Vagina (tissue), 2 donors: ENCODE measurements around the gene PRDM2.

Experiments
- POLR2A ChIP-seq, 2 donors: fragments of 450-650 bp; IDR thresholded peaks; one replicate each; pipeline ENCODE4 v1.6.1; 2017; ENCODE audit warnings: antibody characterized with exemption in 2 of 2, mild to moderate bottlenecking in 2 of 2, moderate library complexity in 2 of 2
- POLR2AphosphoS5 ChIP-seq, 2 donors: sonication (generic); formaldehyde crosslinking; IDR thresholded peaks; one replicate each; pipeline ENCODE4 v1.9.0; 2017; ENCODE audit warnings: antibody characterized with exemption in 2 of 2, mild to moderate bottlenecking in 2 of 2, low read depth in 1 of 2; ENCODE audit not compliant: insufficient read depth in 1 of 2
- TF ChIP-seq, protein P1 (sequence below), 3 experiments: fragments of 450-650 bp in 2 of 3; fragments of 200-600 bp in 1 of 3; sonication (generic) in 1 of 3; IDR thresholded peaks; one replicate each; pipeline ENCODE4 v1.5.1; 2017 to 2019; ENCODE audit warnings: antibody characterized with exemption in 3 of 3, mild to moderate bottlenecking in 2 of 3, moderate library complexity in 2 of 3

DNA sequence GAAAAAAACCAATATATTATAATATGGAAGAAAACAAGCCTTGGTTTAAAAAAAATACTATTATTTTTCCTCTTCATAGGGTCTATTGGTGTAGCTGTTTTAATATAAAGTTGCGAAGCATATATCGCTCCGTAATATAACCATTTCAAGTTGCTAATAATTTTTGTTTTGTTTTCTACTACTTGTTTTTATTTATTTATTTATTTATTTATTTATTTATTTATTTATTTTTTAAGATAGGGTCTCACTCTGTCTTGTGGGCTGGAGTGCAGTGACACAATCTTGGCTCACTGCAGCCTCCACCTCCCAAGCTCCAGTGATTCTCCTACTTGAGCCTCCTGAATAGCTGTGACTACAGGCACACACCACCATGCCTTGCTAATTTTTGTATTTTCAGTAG is 46.4 kb downstream of the PRDM2 start:
- TF ChIP-seq POLR2A (IDR thresholded peaks at IDR 0.05) = no peak
- TF ChIP-seq, protein P1, sequence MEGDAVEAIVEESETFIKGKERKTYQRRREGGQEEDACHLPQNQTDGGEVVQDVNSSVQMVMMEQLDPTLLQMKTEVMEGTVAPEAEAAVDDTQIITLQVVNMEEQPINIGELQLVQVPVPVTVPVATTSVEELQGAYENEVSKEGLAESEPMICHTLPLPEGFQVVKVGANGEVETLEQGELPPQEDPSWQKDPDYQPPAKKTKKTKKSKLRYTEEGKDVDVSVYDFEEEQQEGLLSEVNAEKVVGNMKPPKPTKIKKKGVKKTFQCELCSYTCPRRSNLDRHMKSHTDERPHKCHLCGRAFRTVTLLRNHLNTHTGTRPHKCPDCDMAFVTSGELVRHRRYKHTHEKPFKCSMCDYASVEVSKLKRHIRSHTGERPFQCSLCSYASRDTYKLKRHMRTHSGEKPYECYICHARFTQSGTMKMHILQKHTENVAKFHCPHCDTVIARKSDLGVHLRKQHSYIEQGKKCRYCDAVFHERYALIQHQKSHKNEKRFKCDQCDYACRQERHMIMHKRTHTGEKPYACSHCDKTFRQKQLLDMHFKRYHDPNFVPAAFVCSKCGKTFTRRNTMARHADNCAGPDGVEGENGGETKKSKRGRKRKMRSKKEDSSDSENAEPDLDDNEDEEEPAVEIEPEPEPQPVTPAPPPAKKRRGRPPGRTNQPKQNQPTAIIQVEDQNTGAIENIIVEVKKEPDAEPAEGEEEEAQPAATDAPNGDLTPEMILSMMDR (IDR thresholded peaks at IDR 0.05) = no peak
- TF ChIP-seq POLR2AphosphoS5 (IDR thresholded peaks at IDR 0.05; ENCODE audit: insufficient read depth in 1 of 2, low read depth in 1 of 2) = no peak
